Activated CD4-positive, alpha-beta T cell treated with anti-CD3 and anti-CD28 coated beads for 36 hours (primary cell): Measurements from ENCODE around the gene CAMK1D. TPM values are rescaled to one million over a fixed set of nuclear protein-coding genes. Genes with fewer than 3 reads are reported as not detected.
"Not testable (repeated sequence)": the region's sequence is repeated elsewhere in the genome, so short reads cannot be mapped to it uniquely, and the experiment has no call there.

Experiments
- ATAC-seq: fragments of 200-7000 bp; cut with Tn5 transposase; one replicate; pipeline ENCODE4 v1.10.0; 2021; ENCODE audit warnings: mild to moderate bottlenecking, moderate library complexity
- CTCF ChIA-PET: fragments of 350-600 bp; sonication (Branson Sonifier 250); formaldehyde crosslinking; loops from one replicate; lab custom pipeline; 2021; ENCODE audit warnings: antibody characterized with exemption; lab: Charles Lee
- POLR2A ChIA-PET: fragments of 350-600 bp; sonication (Branson Sonifier 250); formaldehyde crosslinking; loops from one replicate; lab custom pipeline; 2021; ENCODE audit warnings: antibody characterized with exemption, inconsistent platforms; lab: Charles Lee
- DNase-seq: peaks from one replicate; pipeline ENCODE4 v3.0.0-alpha.2; 2020
- H3K27ac Mint-ChIP-seq: one replicate; pipeline ENCODE4 v1.8.0; 2021; ENCODE audit warnings: mixed read lengths
- H3K27me3 Mint-ChIP-seq: one replicate; pipeline ENCODE4 v1.8.0; 2021; ENCODE audit warnings: mixed read lengths
- H3K36me3 Mint-ChIP-seq: one replicate; pipeline ENCODE4 v1.8.0; 2021; ENCODE audit warnings: low read depth, mixed read lengths
- H3K4me1 Mint-ChIP-seq: one replicate; pipeline ENCODE4 v1.8.0; 2021; ENCODE audit warnings: mixed read lengths
- H3K4me3 Mint-ChIP-seq: one replicate; pipeline ENCODE4 v1.8.0; 2021; ENCODE audit warnings: mild to moderate bottlenecking, moderate library complexity, mixed read lengths
- H3K9me3 Mint-ChIP-seq: one replicate; pipeline ENCODE4 v1.8.0; 2021; ENCODE audit warnings: low read depth, mixed read lengths
- intact Hi-C, 2 experiments: fragments of 100-400 bp; cut with DNase I in 1 of 2; cut with micrococcal nuclease in 1 of 2; formaldehyde crosslinking; loops; one replicate each; pipeline versions ENCODE4 v1.14.2 to v1.15.1; 2022 to 2024; cut with DNase I, micrococcal nuclease
- total RNA-seq, 2 experiments: library from RNA; stranded (reverse); gene quantifications; one replicate each; pipeline ENCODE4 v1.2.3, GENCODE V29; 2021

Gene CAMK1D
- total RNA-seq, 2 experiments from 2014 or later: 16.0 to 16.3 TPM

- H3K36me3 Mint-ChIP-seq: peaks cover 4% of the 10 kb centered on the region
- H3K4me3 Mint-ChIP-seq: no peak overlapping the region
- no peaks in the 10 kb centered on the region for H3K27me3 Mint-ChIP-seq
- POLR2A ChIA-PET: no interaction called here
- no peak for ATAC-seq
- H3K27ac Mint-ChIP-seq: peak overlapping the region; percentile 16
- no peak for DNase-seq
- intact Hi-C loops: no loop called here
- H3K9me3 Mint-ChIP-seq: no peaks in the 10 kb centered on the region
- H3K4me1 Mint-ChIP-seq: peaks cover 10% of the 10 kb centered on the region
- CTCF ChIA-PET: interaction anchor here (0.6 kb wide), 2 partner anchors 20 to 807 kb away, joined by 3 read pairs; no protein-coding TSS in a partner anchor
Observed at GRCh38 chr10:12428447-12429135, 79.2 kb downstream of the CAMK1D start.

GRCh38 chr10:12430406-12430982, 81.1 kb downstream of the CAMK1D start:
- ChIA-PET CTCF (interaction anchor here (0.6 to 0.9 kb wide), 2 partner anchors 17 to 155 kb away, joined by 4 to 5 read pairs; no protein-coding TSS in a partner anchor), POLR2A (no interaction called here)
- Mint-ChIP-seq H3K27ac (no peak overlapping the region), H3K9me3 (no peaks in the 10 kb centered on the region), H3K4me3 (no peak overlapping the region), H3K27me3 (no peaks in the 10 kb centered on the region), H3K36me3 (peaks cover 4% of the 10 kb centered on the region), H3K4me1 (peaks cover 10% of the 10 kb centered on the region)
- ATAC-seq: no peak
- intact Hi-C loops: no loop called here
- no peak for DNase-seq

GRCh38 chr10:12431151-12432101, 82.1 kb downstream of the CAMK1D start:
- intact Hi-C loops: no loop called here
- Mint-ChIP-seq H3K27ac (no peak overlapping the region), H3K4me3 (no peak overlapping the region), H3K27me3 (no peaks in the 10 kb centered on the region), H3K9me3 (no peaks in the 10 kb centered on the region), H3K36me3 (peaks cover 8% of the 10 kb centered on the region), H3K4me1 (peaks cover 10% of the 10 kb centered on the region)
- ChIA-PET CTCF (interaction anchor here (0.5 to 0.9 kb wide), 5 partner anchors 12 to 481 kb away, joined by 3 to 5 read pairs (median 3); no protein-coding TSS in a partner anchor), POLR2A (no interaction called here)
- ATAC-seq: no peak
- no peak for DNase-seq

- CTCF ChIA-PET: interaction anchor here (0.6 kb wide), 2 partner anchors 69 to 482 kb away, joined by 3 read pairs; no protein-coding TSS in a partner anchor
- no peaks in the 10 kb centered on the region for H3K9me3 Mint-ChIP-seq
- H3K36me3 Mint-ChIP-seq: peaks cover 8% of the 10 kb centered on the region
- POLR2A ChIA-PET: no interaction called here
- ATAC-seq: no peak
- intact Hi-C loops: no loop called here
- no peak for DNase-seq
- H3K27ac Mint-ChIP-seq: no peak overlapping the region
- H3K27me3 Mint-ChIP-seq: no peaks in the 10 kb centered on the region
- peaks cover 10% of the 10 kb centered on the region for H3K4me1 Mint-ChIP-seq
- no peak overlapping the region for H3K4me3 Mint-ChIP-seq
Observed at GRCh38 chr10:12432402-12433189, 83.2 kb downstream of the CAMK1D start.

GRCh38 chr10:12434277-12434676, 84.9 kb downstream of the CAMK1D start:
- ATAC-seq (no peak), DNase-seq (no peak)
- Mint-ChIP-seq H3K27ac (peak overlapping the region; percentile 5), H3K4me1 (peaks cover 7% of the 10 kb centered on the region), H3K9me3 (peaks cover 4% of the 10 kb centered on the region), H3K4me3 (no peak overlapping the region), H3K27me3 (no peaks in the 10 kb centered on the region), H3K36me3 (peaks cover 16% of the 10 kb centered on the region)
- intact Hi-C loops: no loop called here
- ChIA-PET POLR2A (no interaction called here), CTCF (no interaction called here)

- H3K9me3 Mint-ChIP-seq, H3K4me3 Mint-ChIP-seq, CTCF ChIA-PET, H3K27ac Mint-ChIP-seq, intact Hi-C loops, POLR2A ChIA-PET, ATAC-seq, DNase-seq, H3K27me3 Mint-ChIP-seq: not testable (repeated sequence)
- Mint-ChIP-seq H3K36me3 (peaks cover 20% of the 10 kb centered on the region), H3K4me1 (peaks cover 11% of the 10 kb centered on the region)
Observed at GRCh38 chr10:12434677-12435076, 85.3 kb downstream of the CAMK1D start.

GRCh38 chr10:12435348-12435747, 86.0 kb downstream of the CAMK1D start:
- no peak overlapping the region for H3K27ac Mint-ChIP-seq
- H3K9me3 Mint-ChIP-seq: peaks cover 8% of the 10 kb centered on the region
- no peak for DNase-seq
- H3K4me3 Mint-ChIP-seq: no peak overlapping the region
- peaks cover 22% of the 10 kb centered on the region for H3K36me3 Mint-ChIP-seq
- peaks cover 13% of the 10 kb centered on the region for H3K4me1 Mint-ChIP-seq
- intact Hi-C loops: no loop called here
- POLR2A ChIA-PET: no interaction called here
- CTCF ChIA-PET: no interaction called here
- ATAC-seq: no peak
- no peaks in the 10 kb centered on the region for H3K27me3 Mint-ChIP-seq

GRCh38 chr10:12438919-12439692, 89.8 kb downstream of the CAMK1D start:
- no peak for DNase-seq

GRCh38 chr10:12439767-12440166, 90.4 kb downstream of the CAMK1D start:
- intact Hi-C loops, H3K27me3 Mint-ChIP-seq, ATAC-seq, CTCF ChIA-PET, H3K27ac Mint-ChIP-seq, POLR2A ChIA-PET, H3K4me3 Mint-ChIP-seq, H3K4me1 Mint-ChIP-seq: not testable (repeated sequence)
- peaks cover 25% of the 10 kb centered on the region for H3K36me3 Mint-ChIP-seq
- peak; percentile 26 for DNase-seq
- H3K9me3 Mint-ChIP-seq: peaks cover 13% of the 10 kb centered on the region

More at GRCh38 chr10:12438919-12439692, 89.8 kb downstream of the CAMK1D start:
- Mint-ChIP-seq H3K36me3 (peaks cover 23% of the 10 kb centered on the region), H3K9me3 (peaks cover 8% of the 10 kb centered on the region), H3K27ac (no peak overlapping the region), H3K4me3 (no peak overlapping the region), H3K4me1 (peaks cover 6% of the 10 kb centered on the region), H3K27me3 (no peaks in the 10 kb centered on the region)
- intact Hi-C loops: no loop called here
- ChIA-PET CTCF (no interaction called here), POLR2A (no interaction called here)
- ATAC-seq: no peak

- intact Hi-C loops: no loop called here
- Mint-ChIP-seq H3K9me3 (peaks cover 17% of the 10 kb centered on the region), H3K4me3 (no peak overlapping the region), H3K4me1 (peaks cover 31% of the 10 kb centered on the region), H3K27me3 (no peaks in the 10 kb centered on the region), H3K36me3 (peaks cover 23% of the 10 kb centered on the region), H3K27ac (no peak overlapping the region)
- ChIA-PET CTCF (no interaction called here), POLR2A (no interaction called here)
- DNase-seq (no peak), ATAC-seq (no peak)
Observed at GRCh38 chr10:12443026-12443425, 93.7 kb downstream of the CAMK1D start.
